Activated naive CD8-positive, alpha-beta T cell treated with anti-CD3 and anti-CD28 coated beads for 36 hours (primary cell): ENCODE data around the gene STK33. TPM values are rescaled to one million over a fixed set of nuclear protein-coding genes. Genes with fewer than 3 reads are reported as not detected.
"Not testable (repeated sequence)": the region's sequence is repeated elsewhere in the genome, so short reads cannot be mapped to it uniquely, and the experiment has no call there.

ENCODE experiments used
- DNase-seq: peaks from one replicate; pipeline ENCODE4 v3.0.0; 2021
- H3K27ac Mint-ChIP-seq: one replicate; pipeline ENCODE4 v1.8.0; 2022; ENCODE audit warnings: mild to moderate bottlenecking, moderate library complexity, mixed read lengths
- H3K27me3 Mint-ChIP-seq: one replicate; pipeline ENCODE4 v1.8.0; 2022; ENCODE audit warnings: mild to moderate bottlenecking, mixed read lengths
- H3K36me3 Mint-ChIP-seq: one replicate; pipeline ENCODE4 v1.8.0; 2021; ENCODE audit warnings: mild to moderate bottlenecking, mixed read lengths
- H3K4me1 Mint-ChIP-seq: one replicate; pipeline ENCODE4 v1.8.0; 2021; ENCODE audit warnings: mixed read lengths
- H3K4me3 Mint-ChIP-seq: one replicate; pipeline ENCODE4 v1.8.0; 2022; ENCODE audit warnings: mild to moderate bottlenecking, moderate library complexity, mixed read lengths
- H3K9me3 Mint-ChIP-seq: one replicate; pipeline ENCODE4 v1.8.0; 2022; ENCODE audit warnings: mixed read lengths
- total RNA-seq, 2 experiments: library from RNA; stranded (reverse); gene quantifications; one replicate each; pipeline ENCODE4 v1.2.3, GENCODE V29; 2021

The STK33 gene
- total RNA-seq, 2 experiments from 2014 or later, result 3.8 to 5.2 TPM

DNA sequence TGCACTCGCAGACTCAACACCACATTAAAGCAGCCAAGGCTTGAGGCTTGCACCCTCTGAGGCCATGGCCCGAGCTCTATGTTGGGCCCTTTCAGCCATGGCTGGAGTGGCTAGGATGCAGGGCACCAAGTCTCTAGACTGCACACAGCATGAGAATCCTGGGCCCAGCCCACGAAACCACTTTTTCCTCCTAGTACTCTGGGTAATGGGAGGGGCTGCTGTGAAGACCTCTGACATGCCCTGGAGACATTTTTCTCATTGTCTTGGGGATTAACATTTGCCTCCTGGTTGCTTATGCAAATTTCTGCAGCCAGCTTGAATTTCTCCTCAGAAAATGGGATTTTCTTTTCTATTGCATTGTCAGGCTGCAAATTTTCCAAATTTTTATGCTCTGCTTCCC, 127.1 kb downstream of the STK33 start:
- not testable (repeated sequence) for DNase-seq, H3K4me3 Mint-ChIP-seq, H3K27me3 Mint-ChIP-seq, H3K4me1 Mint-ChIP-seq, H3K27ac Mint-ChIP-seq, H3K36me3 Mint-ChIP-seq
- peaks cover 15% of the 10 kb centered on the region for H3K9me3 Mint-ChIP-seq

DNA sequence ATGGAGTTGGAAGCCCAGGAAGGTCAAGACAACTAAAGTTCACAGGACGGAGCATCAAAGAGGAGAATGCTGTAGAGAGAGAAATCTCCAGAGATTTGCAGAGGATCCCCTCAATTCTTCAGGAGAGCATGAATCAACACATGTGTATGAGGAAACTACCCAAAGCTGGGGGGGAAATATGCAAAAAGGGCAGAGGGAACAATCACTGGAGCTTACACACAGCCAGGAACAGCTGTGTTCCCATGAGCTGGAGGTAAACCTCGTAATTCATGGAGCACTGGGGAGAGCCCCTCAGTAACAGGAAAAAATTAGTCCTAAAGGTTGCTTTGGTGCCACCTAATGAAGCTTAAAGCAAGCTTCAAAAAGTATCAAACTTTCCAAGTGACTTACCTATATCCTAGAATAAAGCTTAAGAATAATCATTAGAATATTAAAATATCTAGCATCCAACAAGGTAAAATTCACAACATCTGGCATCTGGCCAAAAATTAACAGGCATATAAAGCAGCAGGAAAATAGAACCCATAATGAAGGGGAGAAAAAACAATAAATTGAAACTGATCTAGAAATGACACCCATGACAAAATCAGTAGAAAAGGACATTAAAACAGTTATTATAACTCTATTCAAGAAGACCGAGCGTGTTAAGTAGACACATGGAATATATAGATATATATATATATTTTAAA, 134.2 kb downstream of the STK33 start:
- Mint-ChIP-seq H3K27me3 (peaks cover 5% of the 10 kb centered on the region), H3K9me3 (no peaks in the 10 kb centered on the region), H3K4me3 (no peak overlapping the region), H3K4me1 (no peaks in the 10 kb centered on the region), H3K36me3 (no peaks in the 10 kb centered on the region), H3K27ac (no peak overlapping the region)
- DNase-seq, result no peak

DNA sequence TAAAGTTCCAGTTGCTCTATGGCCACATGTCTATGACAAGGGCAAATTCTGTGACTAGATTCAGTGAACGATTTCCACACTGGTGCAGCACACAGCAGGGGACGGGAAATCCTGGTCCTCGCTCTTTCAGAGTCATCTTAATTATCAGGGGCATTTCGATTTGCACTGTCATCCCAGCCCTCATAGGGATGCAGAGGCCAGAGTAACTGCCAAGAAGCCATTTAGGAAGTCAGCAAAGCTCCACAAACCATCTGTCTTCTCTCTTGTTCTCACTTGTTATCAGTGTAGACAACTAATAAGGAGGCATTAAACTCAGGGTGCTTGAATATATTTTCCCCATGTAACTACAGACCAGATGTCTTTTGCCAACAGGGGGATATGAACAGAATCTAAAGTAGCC, 151.7 kb downstream of the STK33 start:
- H3K4me3 Mint-ChIP-seq, result no peak overlapping the region
- no peaks in the 10 kb centered on the region for H3K36me3 Mint-ChIP-seq
- H3K9me3 Mint-ChIP-seq, result no peaks in the 10 kb centered on the region
- H3K4me1 Mint-ChIP-seq, result no peaks in the 10 kb centered on the region
- peaks cover 7% of the 10 kb centered on the region for H3K27me3 Mint-ChIP-seq
- DNase-seq, result no peak
- no peak overlapping the region for H3K27ac Mint-ChIP-seq

DNA sequence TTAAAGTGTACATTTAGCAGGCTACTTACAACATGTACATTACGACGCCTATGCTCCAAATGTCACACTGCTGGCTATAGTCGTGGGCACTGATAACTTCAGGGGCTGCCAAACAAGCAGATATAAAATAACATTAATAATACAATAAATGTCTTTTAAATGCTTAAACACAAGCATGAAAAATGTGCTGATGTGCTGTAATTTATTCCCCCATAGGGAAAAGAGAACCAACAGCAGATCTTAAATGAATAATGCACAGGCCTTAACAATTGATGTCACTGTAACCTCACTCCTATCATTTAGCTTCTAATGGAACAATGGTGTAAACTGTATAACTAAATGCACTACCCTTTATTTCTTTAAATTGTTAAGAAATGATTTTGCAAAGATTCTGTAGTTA, 153.4 kb downstream of the STK33 start:
- Mint-ChIP-seq H3K4me1 (no peaks in the 10 kb centered on the region), H3K36me3 (no peaks in the 10 kb centered on the region)

DNA sequence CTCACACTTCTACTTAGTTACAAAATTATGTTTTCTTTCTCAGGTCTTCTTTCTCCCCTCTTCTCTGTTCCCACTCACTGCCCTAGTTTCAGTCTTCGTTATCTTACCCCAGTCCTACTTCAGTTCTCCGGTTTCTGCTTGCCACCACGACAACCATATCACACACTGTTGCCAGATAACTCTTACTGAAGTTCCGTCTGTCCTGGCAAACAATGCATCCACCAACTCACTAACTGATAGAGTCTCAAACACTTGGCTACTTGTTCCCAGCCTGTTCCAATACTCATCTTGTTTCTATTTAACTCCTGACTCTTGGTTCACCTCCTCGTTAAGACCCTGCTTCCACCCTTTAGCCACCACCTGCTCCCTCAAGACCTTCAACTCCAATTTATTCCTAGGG, 164.5 kb downstream of the STK33 start:
- no peak for DNase-seq
- H3K27me3 Mint-ChIP-seq, result peaks cover 5% of the 10 kb centered on the region
- peaks cover 3% of the 10 kb centered on the region for H3K9me3 Mint-ChIP-seq
- no peak overlapping the region for H3K27ac Mint-ChIP-seq
- H3K36me3 Mint-ChIP-seq, result no peaks in the 10 kb centered on the region
- H3K4me3 Mint-ChIP-seq, result no peak overlapping the region
- H3K4me1 Mint-ChIP-seq, result no peaks in the 10 kb centered on the region

More for the DNA sequence above, 153.4 kb downstream of the STK33 start:
- Mint-ChIP-seq H3K27ac (no peak overlapping the region), H3K9me3 (no peaks in the 10 kb centered on the region), H3K4me3 (no peak overlapping the region), H3K27me3 (peaks cover under 1% of the 10 kb centered on the region)
- no peak for DNase-seq

DNA sequence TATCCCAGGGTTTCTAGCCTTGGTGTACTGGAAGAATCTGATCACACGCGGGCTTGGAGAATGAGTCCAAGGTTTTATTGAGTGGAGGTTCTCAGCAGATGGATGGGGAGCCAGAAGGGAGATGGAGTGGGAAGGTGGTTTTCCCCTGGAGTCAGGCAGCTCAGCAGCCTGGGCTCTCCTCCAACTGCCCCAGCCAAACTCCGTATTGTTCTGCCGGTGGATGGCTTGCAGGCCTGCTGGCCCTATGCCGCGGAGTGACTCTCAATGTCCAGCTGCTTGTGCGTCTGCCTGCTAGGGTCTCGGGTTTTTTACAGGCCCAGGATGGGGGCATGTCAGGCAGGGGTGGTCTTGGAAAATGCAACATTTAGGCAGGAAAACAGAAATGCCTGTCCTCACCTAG, 168.0 kb downstream of the STK33 start:
- no peak for DNase-seq
- H3K9me3 Mint-ChIP-seq, result peaks cover 3% of the 10 kb centered on the region
- H3K27me3 Mint-ChIP-seq, result peaks cover 5% of the 10 kb centered on the region
- H3K4me1 Mint-ChIP-seq, result no peaks in the 10 kb centered on the region
- H3K4me3 Mint-ChIP-seq, result no peak overlapping the region
- H3K27ac Mint-ChIP-seq, result no peak overlapping the region
- H3K36me3 Mint-ChIP-seq, result no peaks in the 10 kb centered on the region

DNA sequence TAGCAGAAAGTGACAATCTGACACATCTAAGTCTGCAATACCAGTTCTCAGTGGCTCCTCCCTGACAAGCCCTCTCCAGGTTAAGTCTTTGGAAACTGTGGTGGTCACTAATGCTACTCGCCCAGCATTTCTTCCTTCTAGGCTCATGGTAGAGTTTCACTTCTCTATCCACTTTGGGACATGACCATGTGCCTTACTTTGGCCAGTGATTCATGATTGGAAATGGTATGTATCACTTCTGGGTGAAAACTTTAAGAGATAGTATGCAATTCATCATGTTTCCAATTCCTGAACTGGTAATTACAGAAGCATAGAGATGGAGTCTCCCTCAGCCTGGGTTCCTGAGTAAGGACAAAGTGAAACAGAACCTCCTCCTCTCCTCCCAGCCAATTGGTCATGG, 178.8 kb downstream of the STK33 start:
- H3K9me3 Mint-ChIP-seq, result no peaks in the 10 kb centered on the region
- H3K27me3 Mint-ChIP-seq, result no peaks in the 10 kb centered on the region
- H3K36me3 Mint-ChIP-seq, result no peaks in the 10 kb centered on the region
- no peak overlapping the region for H3K4me3 Mint-ChIP-seq
- no peaks in the 10 kb centered on the region for H3K4me1 Mint-ChIP-seq
- no peak for DNase-seq
- H3K27ac Mint-ChIP-seq, result no peak overlapping the region

DNA sequence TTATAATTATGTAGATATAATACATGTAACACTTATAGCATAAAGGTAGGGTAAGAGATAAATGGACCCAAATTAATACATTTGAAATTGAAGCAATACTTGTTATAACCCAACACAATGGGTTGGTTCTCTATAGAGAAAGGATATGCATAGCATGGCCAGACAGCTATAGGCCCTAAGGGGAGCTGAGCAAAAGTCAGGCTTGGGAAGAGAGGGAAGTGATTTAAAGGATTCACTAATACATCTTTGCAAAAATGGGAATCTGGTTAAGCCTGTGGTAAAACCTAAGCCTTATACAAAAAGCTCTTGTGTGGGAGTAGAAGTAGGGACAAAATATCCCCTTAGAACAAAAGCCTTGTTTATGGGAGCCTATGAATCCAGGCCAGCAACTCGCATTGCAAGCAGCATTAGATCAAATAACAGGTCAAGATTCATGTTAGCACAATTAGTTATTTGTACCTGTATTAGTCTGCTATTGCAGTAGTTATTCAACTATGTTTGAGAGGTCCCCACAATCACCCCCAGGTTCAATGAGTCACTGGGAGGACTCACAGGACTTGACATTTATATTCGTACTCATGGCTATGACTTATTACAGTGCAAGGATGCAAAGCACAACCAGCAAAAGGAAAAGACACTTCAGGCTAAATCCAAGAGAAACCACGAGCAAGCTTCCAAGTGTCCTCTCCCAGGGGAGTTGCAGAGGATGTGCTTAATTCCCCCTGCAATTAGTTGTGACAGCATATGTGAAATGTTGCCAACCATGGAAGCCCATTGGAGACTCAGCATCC, 185.7 kb downstream of the STK33 start:
- peaks cover 6% of the 10 kb centered on the region for H3K9me3 Mint-ChIP-seq
- no peaks in the 10 kb centered on the region for H3K36me3 Mint-ChIP-seq
- no peak for DNase-seq
- no peaks in the 10 kb centered on the region for H3K27me3 Mint-ChIP-seq
- H3K27ac Mint-ChIP-seq, result no peak overlapping the region
- no peaks in the 10 kb centered on the region for H3K4me1 Mint-ChIP-seq
- no peak overlapping the region for H3K4me3 Mint-ChIP-seq

DNA sequence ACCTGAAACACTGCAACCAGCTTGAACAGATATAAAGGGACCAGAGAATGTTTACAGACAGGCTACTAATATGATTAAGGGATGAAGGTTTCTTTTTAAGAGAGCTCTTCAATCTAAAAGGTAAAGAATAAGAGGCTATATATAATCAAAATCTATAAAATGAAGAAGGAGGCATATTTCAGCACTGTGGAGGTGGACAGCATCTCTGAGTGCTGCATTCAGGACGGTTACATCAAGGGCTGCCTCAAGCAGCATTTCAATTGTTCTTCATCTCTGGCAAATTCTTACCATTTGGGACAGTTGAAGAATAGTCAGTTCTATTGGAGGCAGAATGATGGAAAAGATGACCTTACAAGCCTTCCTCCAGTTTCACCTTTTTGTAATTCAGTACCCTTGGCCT, 190.7 kb downstream of the STK33 start:
- H3K4me3 Mint-ChIP-seq, result no peak overlapping the region
- no peak for DNase-seq
- H3K27ac Mint-ChIP-seq, result no peak overlapping the region
- H3K4me1 Mint-ChIP-seq, result no peaks in the 10 kb centered on the region
- H3K9me3 Mint-ChIP-seq, result peaks cover 6% of the 10 kb centered on the region
- no peaks in the 10 kb centered on the region for H3K27me3 Mint-ChIP-seq
- no peaks in the 10 kb centered on the region for H3K36me3 Mint-ChIP-seq

DNA sequence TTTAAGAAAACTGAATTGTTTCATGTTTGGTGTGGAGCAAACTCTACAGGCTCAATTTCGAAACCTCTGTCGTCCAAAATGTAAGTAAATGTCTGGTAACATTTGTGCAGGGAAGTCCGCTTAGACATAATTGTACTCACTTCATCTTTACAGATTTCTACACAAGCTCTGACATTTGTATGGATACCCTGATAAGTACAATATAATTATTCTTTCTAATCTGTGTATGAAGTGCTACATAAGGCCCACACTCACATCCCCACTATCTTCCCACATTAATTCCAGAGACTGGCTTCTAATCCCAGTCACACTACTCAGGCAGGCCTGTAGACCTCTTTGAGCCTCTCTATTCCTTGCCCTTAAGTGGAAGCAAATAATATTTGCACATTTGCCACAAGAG, 201.1 kb downstream of the STK33 start:
- H3K27me3 Mint-ChIP-seq, result no peaks in the 10 kb centered on the region
- peaks cover 2% of the 10 kb centered on the region for H3K9me3 Mint-ChIP-seq
- H3K4me3 Mint-ChIP-seq, result no peak overlapping the region
- DNase-seq, result no peak
- no peak overlapping the region for H3K27ac Mint-ChIP-seq
- peaks cover 2% of the 10 kb centered on the region for H3K36me3 Mint-ChIP-seq
- no peaks in the 10 kb centered on the region for H3K4me1 Mint-ChIP-seq

DNA sequence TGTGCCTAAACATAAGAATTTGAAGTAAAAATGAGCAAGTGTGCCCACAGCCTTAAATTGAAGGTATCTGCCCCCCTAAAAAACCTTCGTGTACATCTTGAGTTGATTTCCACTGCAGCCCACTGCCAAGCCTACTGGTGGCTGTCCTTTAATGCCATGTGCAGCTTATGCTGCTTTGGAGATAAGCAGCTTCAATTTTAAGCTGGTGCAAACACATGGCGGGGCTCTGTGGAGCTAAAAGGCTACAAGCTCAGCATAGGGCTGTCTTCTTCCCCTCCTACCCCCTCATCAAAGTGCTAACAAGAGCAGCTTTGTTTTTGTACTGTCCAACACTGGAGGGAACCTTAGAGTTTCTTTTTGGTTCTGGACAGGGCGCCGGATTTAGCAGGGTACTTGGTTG, 201.9 kb downstream of the STK33 start:
- no peak for DNase-seq
- no peaks in the 10 kb centered on the region for H3K27me3 Mint-ChIP-seq
- no peaks in the 10 kb centered on the region for H3K9me3 Mint-ChIP-seq
- peaks cover 2% of the 10 kb centered on the region for H3K36me3 Mint-ChIP-seq
- no peaks in the 10 kb centered on the region for H3K4me1 Mint-ChIP-seq
- H3K4me3 Mint-ChIP-seq, result no peak overlapping the region
- no peak overlapping the region for H3K27ac Mint-ChIP-seq

DNA sequence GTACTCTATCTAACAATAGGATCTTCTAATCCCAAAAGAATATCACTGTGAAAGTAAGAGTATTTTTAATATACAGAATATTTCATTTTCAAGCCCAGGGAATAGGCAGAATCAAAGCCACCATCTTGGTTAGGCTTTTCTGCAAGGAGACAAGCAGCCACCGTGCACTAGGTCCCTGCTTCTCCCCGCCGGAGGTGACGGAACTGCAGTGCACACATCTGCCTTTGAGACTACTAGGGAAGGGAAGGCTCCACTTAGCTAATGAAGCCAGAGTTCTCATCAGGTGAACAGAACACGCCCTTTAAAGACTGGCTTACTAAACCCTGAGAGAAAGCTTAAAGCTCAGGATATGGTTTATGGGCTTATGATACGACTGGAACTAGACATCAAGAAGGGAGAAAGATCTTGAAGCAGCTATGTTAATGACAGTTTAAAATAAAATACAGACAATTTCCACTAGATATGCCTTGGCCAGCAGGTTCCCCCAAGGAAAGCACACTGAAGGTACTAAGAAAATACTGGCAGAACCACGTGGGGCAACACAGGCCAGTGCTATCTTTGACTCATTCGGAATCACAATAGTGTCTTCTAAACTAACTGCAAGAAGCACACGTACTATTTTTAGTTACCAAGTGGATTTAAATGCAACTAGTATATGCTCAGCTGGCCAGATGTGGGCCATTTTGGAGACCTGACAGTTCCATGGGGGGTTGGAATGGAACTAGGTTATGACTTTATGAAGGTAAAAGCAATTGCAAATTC, 203.0 kb downstream of the STK33 start:
- Mint-ChIP-seq H3K27ac (no peak overlapping the region), H3K4me3 (no peak overlapping the region), H3K27me3 (no peaks in the 10 kb centered on the region), H3K9me3 (no peaks in the 10 kb centered on the region), H3K4me1 (no peaks in the 10 kb centered on the region), H3K36me3 (no peaks in the 10 kb centered on the region)
- DNase-seq, result no peak

DNA sequence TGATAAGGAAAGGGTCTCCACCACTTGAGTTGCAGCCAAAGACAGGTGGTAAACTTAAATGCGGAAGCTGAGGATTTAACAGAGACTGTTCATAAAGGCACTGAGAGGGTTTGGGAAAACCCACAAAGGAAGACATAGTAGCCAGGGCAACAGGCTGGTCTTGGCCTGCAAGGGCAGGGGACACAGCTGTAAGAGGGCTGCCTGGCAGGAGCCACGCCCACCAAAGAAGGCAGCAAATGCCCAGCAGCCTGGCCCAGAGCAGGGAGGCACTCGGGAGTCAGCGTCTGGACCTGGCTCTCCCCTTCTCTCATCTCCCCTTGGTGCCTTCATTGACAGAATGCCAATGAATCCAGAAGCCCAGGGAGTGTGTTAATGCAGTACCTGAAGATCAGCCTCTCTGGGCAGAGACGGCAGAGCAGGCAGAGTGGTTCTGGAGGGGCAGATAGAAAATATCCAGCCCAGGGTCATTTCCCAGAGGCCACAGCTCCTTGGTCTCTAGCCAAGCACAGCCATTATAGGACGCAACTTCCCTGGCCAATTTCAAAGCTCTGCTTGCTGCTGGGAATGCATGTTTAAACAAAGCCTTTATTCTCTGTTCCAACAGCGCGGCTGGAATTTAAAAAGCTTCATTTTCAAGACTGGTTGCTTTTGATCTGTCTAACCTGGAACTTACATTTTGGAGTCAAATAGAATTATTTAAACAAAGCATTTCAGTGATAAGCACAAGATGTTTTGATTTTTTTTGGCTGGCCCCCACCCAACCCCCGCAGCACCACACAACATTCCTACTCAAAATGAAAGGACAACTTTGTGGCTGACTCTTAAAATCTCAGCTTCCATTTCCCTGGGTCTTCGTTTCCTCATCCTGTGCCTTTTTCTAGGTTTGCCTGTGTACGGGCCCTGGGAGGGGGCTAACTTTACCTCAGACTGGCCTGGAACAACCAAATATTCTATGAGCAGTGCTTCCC, 204.7 kb downstream of the STK33 start:
- no peak for DNase-seq
- no peaks in the 10 kb centered on the region for H3K4me1 Mint-ChIP-seq
- no peaks in the 10 kb centered on the region for H3K36me3 Mint-ChIP-seq
- no peak overlapping the region for H3K4me3 Mint-ChIP-seq
- H3K9me3 Mint-ChIP-seq, result no peaks in the 10 kb centered on the region
- no peak overlapping the region for H3K27ac Mint-ChIP-seq
- H3K27me3 Mint-ChIP-seq, result no peaks in the 10 kb centered on the region

DNA sequence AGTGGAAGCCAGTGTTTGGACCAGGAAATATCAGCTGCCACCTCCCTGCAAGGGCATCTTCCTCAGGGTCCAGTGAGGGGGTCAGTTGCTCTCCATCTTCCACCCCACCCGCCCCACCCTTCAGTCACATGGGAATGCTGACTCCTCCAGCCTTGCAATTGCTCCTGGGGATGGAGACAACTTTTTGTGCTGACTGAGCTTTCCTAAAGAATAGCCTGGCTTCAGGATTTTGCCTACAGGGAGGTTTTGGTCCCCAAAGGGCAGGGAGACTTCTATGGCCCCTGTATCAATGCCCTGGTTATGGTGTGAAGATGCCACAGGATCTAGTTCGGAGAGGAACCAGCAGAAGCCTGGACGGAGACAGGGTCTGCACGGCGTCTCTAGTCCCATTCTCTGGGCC, 206.3 kb downstream of the STK33 start:
- Mint-ChIP-seq H3K27ac (no peak overlapping the region), H3K27me3 (no peaks in the 10 kb centered on the region), H3K4me1 (no peaks in the 10 kb centered on the region), H3K9me3 (no peaks in the 10 kb centered on the region), H3K4me3 (no peak overlapping the region), H3K36me3 (no peaks in the 10 kb centered on the region)
- DNase-seq, result no peak
